Heart left ventricle (tissue), 16 donors: ENCODE measurements around the gene STX16. TPM values are rescaled to one million over a fixed set of nuclear protein-coding genes. Genes with fewer than 3 reads are reported as not detected.

ENCODE experiments used
- ATAC-seq, 4 donors: fragments of 200-7000 bp; cut with Tn5 transposase; one replicate each; pipeline ENCODE4 v1.9.1; 2020 to 2022; ENCODE audit warnings: moderate library complexity in 4 of 4, mild to moderate bottlenecking in 3 of 4, moderate number of reproducible peaks in 1 of 4
- DNase-seq, 5 donors: peaks; one replicate each; pipeline ENCODE4 v3.0.0-alpha.2; 2020
- H3K27ac ChIP-seq, 12 donors: fragments of 200-600 bp; sonication (generic) in 4 of 12; one replicate each; pipeline versions ENCODE4 v1.5.0 to v1.8.0; 2016 to 2022; ENCODE audit warnings: mild to moderate bottlenecking in 2 of 12
- H3K27me3 ChIP-seq, 9 donors: fragments of 200-600 bp; sonication (generic) in 2 of 9; one replicate each; pipeline versions ENCODE4 v1.5.1 to v1.8.0; 2016 to 2022; ENCODE audit warnings: mild to moderate bottlenecking in 3 of 9
- H3K36me3 ChIP-seq, 9 donors: fragments of 200-600 bp; sonication (generic) in 2 of 9; one replicate each; pipeline versions ENCODE4 v1.5.0 to v1.8.0; 2018 to 2022; ENCODE audit warnings: mild to moderate bottlenecking in 2 of 9
- H3K4me1 ChIP-seq, 12 donors: fragments of 200-600 bp; sonication (generic) in 4 of 12; one replicate each; pipeline versions ENCODE4 v1.5.0 to v1.8.0; 2016 to 2022; ENCODE audit warnings: mild to moderate bottlenecking in 3 of 12
- H3K4me3 ChIP-seq, 12 donors: fragments of 200-600 bp; sonication (generic) in 4 of 12; one replicate each; pipeline versions ENCODE4 v1.5.0 to v1.8.0; 2017 to 2022; ENCODE audit warnings: mild to moderate bottlenecking in 9 of 12, moderate library complexity in 4 of 12
- H3K9me3 ChIP-seq, 12 donors: fragments of 200-600 bp; sonication (generic) in 4 of 12; one replicate each; pipeline versions ENCODE4 v1.5.0 to v1.8.0; 2016 to 2022; ENCODE audit warnings: mild to moderate bottlenecking in 1 of 12
- CTCF ChIP-seq, 12 donors: fragments of 200-600 bp; sonication (generic) in 4 of 12; IDR thresholded peaks; one replicate each; pipeline versions ENCODE4 v1.5.0 to v1.8.0; 2018 to 2022; ENCODE audit warnings: antibody characterized with exemption in 12 of 12, mild to moderate bottlenecking in 5 of 12
- POLR2A ChIP-seq, 2 donors: fragments of 450-650 bp; IDR thresholded peaks; one replicate each; pipeline ENCODE4 v1.6.1; 2017; ENCODE audit warnings: antibody characterized with exemption in 2 of 2, mild to moderate bottlenecking in 2 of 2, moderate library complexity in 2 of 2
- WGBS, 4 donors: extraction: QIAGEN DNeasy Blood & Tissue Kit in 2 of 4; methylation state at CpG; one replicate each; pipeline versions ENCODE4 v1.1.5 to v1.1.7; 2013 to 2018; 5-methylcytosine and 5-hydroxymethylcytosine counted together
- intact Hi-C, 10 donors: fragments of 100-400 bp; cut with DNase I; formaldehyde crosslinking; loops; one replicate each; pipeline versions ENCODE4 v1.11.1 to v1.14.2; 2022
- polyA plus RNA-seq, 2 donors: library from polyadenylated mRNA; stranded (reverse); fragments of 200-250 nt; gene quantifications; one replicate each; pipeline ENCODE4 v1.2.3, GENCODE V29; 2013
- total RNA-seq, 9 donors: library from RNA; depleted of rRNA in 2 of 9; stranded (reverse); fragments of >200 nt in 2 of 9; fragmentation: NEBNext Ultra II Directional in 3 of 9; extraction: Animal tissue kit (Norgen Biotek cat#: 25700) in 3 of 9; gene quantifications; one replicate each; pipeline versions ENCODE4 v1.1.0 to v1.2.4, GENCODE V29; 2016 to 2023
- donor health status: ischemic (EF 13 %, LVEDD 7.1; RV severe dilation, severe dysfunction).
- donor health status: healthy with polysubstance abuse.
- donor health status: DM: no; HTN: yes; CAD: no.
- donor health status: DM: no; HTN: no; CAD: no.
- donor health status: ischemic (EF 25% LVEDD 6.9; RV normal size, moderate dysfunction).
- donor health status: ischemic (EF 25% LVEDD 5.7; RV mildly dilated, moderate dysfunction).
- donor health status: healthy.
- donor health status: DM: yes; HTN: yes; CAD: no.
- donor health status: ischemic (EF 35%, LVEDD 5.7; RV mildly dilated, moderate dysfunction).
- donor health status: nonischemic (EF 11% LVEDD 7.7; RV severe dilation, severe dysfunction).
- donor health status: DM: yes; HTN: yes; CAD: no.
- donor health status: PGD.
- donor health status: ischemic (EF 29% LVEDD 5.4; RV normal size, mild dysfunction).
- donor health status: nonischemic (EF 23%, LVEDD 6.1; RV moderate dilation, normal function).

STX16 gene
- total and polyA plus RNA-seq, 11 donors, result 14.6 to 38.9 (median 25.6) TPM

- Histone ChIP-seq H3K4me3 (no peak overlapping the region), H3K9me3 (no peaks in the 10 kb centered on the region), H3K36me3 (peaks cover 0 to 93% (median 70%) of the 10 kb centered on the region in 9 donors), H3K27ac (no peak overlapping the region), H3K4me1 (peaks cover 0 to 8% (median 4%) of the 10 kb centered on the region in 12 donors), H3K27me3 (no peaks in the 10 kb centered on the region)
- intact Hi-C loops, result no loop called here
- WGBS, 4 donors, result 87 to 94% (median 90%) methylated on average over 7 of the region's 7 CpGs
- DNase-seq (no peak), ATAC-seq (no peak)
- TF ChIP-seq POLR2A (IDR thresholded peaks at IDR 0.05), result no peak
- no peak for TF ChIP-seq CTCF (IDR thresholded peaks at IDR 0.05)
Observed at GRCh38 chr20:58666702-58667101, 15.6 kb downstream of the STX16 start.

GRCh38 chr20:58667975-58668374 is 16.9 kb downstream of the STX16 start:
- H3K9me3 ChIP-seq, result no peaks in the 10 kb centered on the region

GRCh38 chr20:58668901-58669286 is 17.8 kb downstream of the STX16 start:
- no peaks in the 10 kb centered on the region for H3K4me1 ChIP-seq
- H3K36me3 ChIP-seq, result peaks cover 0 to 94% (median 77%) of the 10 kb centered on the region in 9 donors
- intact Hi-C loops, result no loop called here
- H3K27ac ChIP-seq, result no peak overlapping the region
- no peaks in the 10 kb centered on the region for H3K27me3 ChIP-seq
- DNase-seq, result no peak
- ATAC-seq, result no peak
- no peak overlapping the region for H3K4me3 ChIP-seq
- H3K9me3 ChIP-seq, result no peaks in the 10 kb centered on the region
- TF ChIP-seq POLR2A (IDR thresholded peaks at IDR 0.05) (no peak), CTCF (IDR thresholded peaks at IDR 0.05) (no peak)
- 87 to 89% (median 88%) methylated on average over 5 of the region's 5 CpGs for WGBS, 4 donors

More at GRCh38 chr20:58667975-58668374, 16.9 kb downstream of the STX16 start:
- Histone ChIP-seq H3K4me3 (no peak overlapping the region), H3K27me3 (no peaks in the 10 kb centered on the region), H3K27ac (no peak overlapping the region), H3K4me1 (no peaks in the 10 kb centered on the region), H3K36me3 (peaks cover 0 to 93% (median 72%) of the 10 kb centered on the region in 9 donors)
- DNase-seq, result no peak
- 86 to 97% (median 94%) methylated on average over 5 of the region's 5 CpGs for WGBS, 4 donors
- ATAC-seq, result no peak
- intact Hi-C loops, result no loop called here
- TF ChIP-seq CTCF (IDR thresholded peaks at IDR 0.05) (no peak), POLR2A (IDR thresholded peaks at IDR 0.05) (no peak)

GRCh38 chr20:58669287-58670006 is 18.4 kb downstream of the STX16 start:
- H3K27ac ChIP-seq, result no peak overlapping the region
- 70 to 72% (median 71%) methylated on average over 16 of the region's 16 CpGs for WGBS, 4 donors
- H3K4me1 ChIP-seq, result no peaks in the 10 kb centered on the region
- H3K9me3 ChIP-seq, result no peaks in the 10 kb centered on the region
- peaks cover 0 to 94% (median 78%) of the 10 kb centered on the region in 9 donors for H3K36me3 ChIP-seq
- H3K27me3 ChIP-seq, result no peaks in the 10 kb centered on the region
- TF ChIP-seq CTCF (IDR thresholded peaks at IDR 0.05), result no peak
- TF ChIP-seq POLR2A (IDR thresholded peaks at IDR 0.05), result no peak
- DNase-seq (no peak), ATAC-seq (no peak)
- intact Hi-C loops, result no loop called here
- no peak overlapping the region for H3K4me3 ChIP-seq
